Activated T-helper 1 cell treated with Interleukin-2 at 50 U/mL for 16 hours (primary cell): ENCODE measurements around the gene BRSK2.

Source experiments
- DNase-seq: peaks from one replicate; pipeline ENCODE4 v3.0.0-alpha.2; 2020; ENCODE audit warnings: low read depth

Gene BRSK2

DNA sequence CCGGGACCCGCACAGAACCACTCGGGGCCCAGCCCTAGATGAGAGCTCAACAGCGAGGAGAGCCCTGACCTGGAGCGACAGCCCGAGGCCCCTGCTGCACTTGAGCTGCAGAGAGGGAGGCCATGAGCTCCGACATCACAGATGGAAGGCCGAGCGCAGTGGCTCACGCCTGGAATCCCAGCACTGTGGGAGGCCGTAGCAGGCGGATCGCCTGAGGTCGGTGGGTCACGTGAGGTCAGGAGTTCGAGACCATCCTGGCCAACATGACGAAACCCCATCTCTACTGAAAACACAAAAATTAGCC is 13.8 kb upstream of the BRSK2 start:
- no peak for DNase-seq

DNA sequence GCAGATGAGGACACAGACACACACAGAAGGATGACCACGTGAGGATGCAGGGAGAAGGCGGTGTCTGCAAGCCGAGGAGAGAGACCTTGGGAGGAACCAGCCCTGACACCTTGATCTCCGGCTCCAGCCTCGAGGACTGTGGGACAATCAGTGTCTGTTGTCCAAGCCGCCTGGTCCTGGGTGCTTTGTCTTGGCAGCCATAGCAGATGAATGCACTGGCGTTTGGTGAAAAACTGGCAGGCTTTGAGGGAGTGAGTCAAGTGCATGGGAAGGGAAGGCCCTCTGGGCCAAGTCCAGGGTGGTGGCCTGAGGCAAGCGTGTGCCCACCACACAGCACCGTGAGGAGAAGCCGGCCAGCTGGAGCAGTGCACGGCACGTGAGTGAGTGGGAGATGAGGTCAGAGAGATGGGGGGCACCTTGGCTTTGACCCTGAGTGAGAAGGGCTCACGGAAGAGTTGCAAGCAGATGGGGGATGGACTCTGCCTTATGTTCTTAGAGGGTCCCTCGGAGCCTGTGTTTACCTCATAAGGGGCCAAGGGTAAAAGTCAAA is 12.4 kb upstream of the BRSK2 start:
- no peak for DNase-seq

DNA sequence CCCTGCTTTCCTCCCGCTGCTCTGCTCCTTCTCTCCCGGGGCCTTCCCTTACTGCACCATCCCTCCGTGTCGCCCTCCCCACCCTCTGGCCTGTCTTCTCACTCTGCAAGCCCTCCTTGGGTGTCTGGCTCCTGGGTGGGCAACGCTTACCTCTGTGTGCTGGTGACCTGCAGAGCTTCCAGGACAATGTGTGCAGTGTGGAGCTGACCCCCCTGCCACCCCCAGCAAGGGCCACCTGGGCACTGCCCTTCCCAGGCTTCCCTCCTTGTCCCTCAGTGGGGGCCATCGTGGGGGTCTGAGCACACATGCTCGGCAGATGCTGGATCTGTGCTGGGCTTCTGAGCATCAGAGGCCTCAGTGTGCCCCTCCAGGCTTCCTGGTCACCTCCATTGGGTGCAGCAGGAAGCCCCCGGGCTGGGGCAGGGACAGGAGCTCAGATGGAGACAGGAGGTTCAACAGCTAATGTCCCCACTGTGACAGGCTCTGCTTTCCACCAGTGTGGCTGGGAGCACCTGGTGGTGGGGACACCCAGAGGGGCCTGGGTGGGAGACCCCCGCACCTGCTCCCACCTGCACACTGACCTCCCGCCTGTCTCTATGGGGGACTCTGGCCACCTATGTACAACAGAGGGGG is 7.8 kb upstream of the BRSK2 start:
- no peak for DNase-seq

DNA sequence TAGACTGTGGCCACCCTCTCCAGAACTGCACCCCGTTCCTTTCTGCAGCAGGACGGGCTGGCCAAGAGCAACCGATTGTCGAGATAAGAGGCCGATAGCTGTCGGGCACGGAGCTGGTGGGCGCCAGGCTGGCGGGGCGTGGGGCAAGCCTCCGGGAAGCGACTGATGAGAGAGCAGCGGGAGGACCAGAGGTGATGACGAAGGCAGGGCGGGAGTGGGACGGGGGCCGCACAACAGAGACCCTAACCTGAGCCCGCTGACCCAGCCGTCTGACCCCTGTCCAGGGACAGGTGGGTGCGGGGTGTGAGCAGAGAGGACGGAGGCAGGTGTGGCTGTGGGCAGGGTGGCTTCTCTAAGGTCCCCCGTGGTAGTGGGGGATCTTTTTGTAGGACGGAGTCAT is 7.3 kb upstream of the BRSK2 start:
- DNase-seq, result no peak

DNA sequence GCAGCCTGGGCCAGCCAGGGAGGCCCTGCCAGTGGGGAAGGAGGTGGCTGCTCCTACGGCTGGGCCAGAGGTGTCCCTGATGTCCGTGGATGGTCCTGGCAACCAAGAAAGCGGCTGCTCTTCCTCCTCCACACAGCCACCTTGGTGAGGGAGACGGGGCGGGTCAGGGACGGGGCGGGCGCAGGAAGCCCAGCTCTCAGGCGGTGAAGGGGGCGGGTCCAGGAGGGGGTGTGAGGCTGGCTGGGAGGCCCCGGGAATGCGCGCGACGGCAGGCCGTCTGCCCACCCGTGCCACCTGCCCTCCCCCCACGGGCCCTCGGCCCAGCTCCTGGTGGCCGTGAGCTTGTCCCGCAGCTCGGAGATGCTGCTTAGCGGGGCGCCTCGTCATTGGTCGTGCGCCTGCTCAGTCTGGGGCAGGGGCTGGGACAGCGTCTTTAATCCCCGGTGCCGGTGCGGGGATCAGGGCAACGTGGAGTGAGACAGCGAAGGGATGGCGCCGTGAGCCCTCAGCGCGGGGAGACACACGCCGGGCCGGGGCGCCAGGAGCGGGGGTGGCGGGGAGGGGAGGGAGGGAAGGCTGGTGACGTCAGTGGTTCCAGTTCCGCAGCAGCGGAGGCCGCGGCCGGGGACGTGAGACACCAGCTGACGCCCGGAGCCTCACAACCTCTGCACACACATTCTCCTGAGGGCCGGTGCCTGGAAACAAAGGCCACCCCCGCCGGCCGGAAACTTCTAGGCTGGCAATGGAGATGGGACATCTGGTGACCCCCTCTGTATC is 6.7 kb upstream of the BRSK2 start:
- peak; percentile 62 for DNase-seq

DNA sequence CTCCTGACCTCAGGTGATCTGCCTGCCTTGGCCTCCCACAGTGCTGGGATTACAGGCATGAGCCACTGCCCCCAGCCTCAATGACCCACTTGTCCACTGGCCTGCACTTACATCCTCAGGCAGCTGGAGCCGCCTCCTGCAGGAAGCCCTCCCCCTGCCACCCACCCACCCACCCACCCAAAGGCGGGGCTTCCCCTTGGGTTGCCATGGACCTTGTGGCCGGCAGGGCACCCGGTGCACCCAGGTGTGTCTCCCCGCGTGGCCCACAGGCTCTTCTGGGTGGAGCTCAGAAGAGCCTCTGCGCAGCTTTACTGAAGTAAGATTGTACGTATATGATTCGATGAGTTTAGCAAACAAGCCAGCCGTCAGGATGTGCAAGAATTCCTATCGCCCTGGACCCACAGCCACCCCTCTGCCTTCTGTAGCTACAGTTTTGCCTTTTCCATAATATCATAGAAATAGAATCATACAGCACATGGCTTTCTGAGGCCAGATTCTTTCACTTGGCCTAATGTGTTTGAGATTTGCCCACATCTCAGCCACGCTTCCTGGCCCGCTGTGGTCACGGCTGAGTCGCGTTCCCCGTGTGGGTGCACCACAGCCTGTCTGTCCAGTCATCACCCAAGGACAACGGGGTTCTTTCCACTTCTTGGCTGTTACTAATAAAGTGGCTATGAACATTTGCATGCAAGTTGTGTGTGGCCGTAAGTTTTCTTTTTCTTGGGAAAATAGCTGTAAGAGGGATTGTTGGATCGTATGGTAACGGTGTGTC is 5.3 kb upstream of the BRSK2 start:
- DNase-seq, result no peak

DNA sequence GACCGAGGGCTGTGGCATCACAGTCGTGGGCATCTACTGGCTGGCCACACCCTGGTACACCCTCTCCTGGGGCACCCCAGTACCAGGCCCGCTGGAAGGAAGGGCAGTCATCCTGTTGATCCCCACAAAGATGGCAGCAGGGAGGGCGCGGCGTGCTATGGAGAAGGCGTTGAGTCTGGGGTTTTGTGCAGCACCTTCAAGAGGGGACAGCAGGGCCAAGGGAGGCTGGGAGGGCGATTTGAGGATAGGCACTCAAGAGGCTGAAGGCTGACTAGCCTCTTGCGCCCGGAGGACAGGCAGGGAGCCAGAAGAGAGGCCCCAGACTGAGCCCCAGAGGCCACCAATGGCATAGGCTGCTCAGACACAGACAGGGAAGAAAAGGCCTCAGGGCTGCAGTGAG is 2.2 kb upstream of the BRSK2 start:
- no peak for DNase-seq

DNA sequence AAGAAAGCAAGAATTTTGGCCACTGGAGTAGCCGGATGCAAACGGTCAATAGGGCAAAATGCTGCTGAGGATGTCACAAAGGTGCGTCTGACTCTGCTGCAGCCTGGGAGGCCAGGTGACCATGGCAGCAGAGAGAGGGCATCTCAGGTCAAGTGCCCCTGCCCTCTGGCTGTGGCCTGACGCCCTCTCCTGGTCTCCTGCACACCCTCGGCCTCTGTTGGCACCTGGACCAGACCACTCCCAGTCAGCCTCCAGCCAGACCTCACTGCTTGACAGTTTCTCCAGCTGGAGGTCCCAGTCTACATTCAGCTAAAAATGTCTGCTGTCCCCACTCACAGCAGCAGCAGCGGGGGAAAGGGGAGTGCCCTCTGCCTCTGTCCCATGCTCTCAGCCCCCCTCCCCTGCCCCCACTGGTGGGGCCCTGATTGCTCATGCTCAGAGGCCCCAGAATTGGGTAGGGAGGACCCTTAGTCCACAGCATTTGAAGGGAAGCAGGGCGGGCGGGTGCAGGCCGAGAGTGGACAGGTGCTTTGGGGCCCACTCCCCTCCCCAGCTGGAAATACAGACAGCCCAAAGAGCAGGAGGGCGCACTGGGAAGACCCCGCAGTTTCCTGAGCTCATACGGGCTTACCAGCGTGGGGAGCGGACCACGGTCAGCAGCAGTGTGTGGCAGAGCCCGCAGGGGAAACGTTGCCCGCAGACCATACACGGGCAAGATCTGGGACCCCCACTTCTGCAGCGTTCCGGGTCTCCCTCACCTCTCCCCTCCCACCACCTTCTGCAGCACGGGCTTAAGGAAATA is 1.6 kb upstream of the BRSK2 start:
- DNase-seq, result no peak

DNA sequence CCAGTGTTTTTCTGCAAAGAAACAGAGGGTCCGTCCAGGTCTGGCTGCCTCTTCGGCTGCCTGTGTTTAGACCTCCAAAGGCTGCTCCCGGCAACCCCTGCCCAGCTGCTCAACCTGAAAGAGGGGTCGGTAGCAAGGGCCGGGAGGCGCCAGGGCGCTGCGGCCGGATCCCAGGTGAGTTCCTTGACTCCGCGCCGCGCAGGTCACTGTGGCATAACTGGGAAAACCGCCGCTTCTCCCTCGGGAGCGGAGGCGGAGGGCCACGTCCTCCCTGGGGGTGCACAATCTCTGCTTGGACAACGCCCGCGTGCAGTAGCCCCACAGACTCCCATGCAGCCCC is 1.0 kb upstream of the BRSK2 start:
- DNase-seq, result no peak

DNA sequence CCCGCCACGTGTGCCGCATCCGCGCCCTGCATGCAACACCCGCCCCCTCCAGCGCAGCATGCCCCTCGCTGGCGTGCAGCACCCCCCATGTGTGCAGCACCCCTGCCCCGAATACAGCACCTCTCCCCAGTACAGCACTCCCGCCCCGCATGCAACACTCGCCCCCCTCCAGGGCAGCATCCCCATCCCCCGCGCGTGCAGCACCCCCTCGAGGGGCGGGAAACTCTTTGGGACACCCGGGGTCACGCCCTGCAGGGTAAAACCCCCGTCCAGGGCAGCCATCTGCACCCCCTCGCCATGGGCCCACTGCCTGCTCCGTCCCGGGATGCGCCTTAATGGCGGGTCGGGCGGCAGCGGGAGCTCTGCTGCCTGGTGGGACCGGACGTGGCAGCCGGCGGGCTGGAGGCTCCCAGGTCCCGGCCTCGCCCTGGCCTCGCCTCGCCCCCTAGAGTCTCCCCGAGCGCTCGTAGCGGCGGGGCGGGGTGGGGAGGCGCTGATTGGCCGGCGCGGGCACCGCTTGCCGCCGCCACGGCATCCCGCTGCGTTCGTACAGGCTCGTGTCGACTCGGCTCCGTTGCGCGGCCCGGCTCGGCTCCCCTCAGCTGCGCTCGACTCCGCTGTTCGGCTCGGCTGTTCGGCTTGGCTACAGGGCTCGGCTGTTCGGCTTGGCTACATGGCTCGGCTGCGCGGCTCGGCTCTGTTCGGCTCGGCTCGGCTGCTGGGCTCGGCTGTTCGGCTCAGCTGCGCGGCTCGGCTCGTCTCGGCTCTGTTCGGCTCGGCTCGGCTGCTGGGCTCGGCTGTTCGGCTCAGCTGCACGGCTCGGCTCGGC is 417 bp upstream of the BRSK2 start:
- DNase-seq, result peak; percentile 95

DNA sequence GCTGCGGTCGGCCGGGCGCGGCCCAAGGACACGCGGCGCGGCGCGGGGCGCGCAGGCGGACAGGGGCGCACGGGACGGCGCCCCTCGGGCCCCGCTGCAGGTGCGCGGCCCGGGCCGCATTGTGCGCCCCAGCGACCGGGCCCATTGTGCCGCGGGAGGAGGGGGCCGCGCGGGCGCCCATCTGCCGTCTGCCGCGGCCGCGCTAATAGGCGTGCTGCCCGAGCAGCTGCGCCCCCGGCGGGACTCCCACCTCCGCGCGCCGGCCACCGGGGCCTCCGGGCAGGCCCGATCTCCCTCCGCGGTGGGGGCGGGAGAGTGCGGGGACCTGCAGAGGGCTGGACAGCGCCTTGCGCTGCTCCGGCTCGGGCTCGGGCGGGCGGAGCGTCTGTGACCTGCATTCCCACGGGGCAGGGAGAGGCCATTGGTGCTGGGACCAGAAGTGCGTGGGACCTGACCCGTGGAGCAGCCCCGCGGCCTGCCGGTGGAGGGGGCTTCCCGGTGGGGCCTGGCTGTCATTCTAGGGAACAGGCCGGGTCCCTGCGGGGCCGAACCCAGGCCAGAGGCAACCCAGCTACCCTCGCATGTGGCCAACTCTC is 933 bp downstream of the BRSK2 start:
- DNase-seq, result no peak

DNA sequence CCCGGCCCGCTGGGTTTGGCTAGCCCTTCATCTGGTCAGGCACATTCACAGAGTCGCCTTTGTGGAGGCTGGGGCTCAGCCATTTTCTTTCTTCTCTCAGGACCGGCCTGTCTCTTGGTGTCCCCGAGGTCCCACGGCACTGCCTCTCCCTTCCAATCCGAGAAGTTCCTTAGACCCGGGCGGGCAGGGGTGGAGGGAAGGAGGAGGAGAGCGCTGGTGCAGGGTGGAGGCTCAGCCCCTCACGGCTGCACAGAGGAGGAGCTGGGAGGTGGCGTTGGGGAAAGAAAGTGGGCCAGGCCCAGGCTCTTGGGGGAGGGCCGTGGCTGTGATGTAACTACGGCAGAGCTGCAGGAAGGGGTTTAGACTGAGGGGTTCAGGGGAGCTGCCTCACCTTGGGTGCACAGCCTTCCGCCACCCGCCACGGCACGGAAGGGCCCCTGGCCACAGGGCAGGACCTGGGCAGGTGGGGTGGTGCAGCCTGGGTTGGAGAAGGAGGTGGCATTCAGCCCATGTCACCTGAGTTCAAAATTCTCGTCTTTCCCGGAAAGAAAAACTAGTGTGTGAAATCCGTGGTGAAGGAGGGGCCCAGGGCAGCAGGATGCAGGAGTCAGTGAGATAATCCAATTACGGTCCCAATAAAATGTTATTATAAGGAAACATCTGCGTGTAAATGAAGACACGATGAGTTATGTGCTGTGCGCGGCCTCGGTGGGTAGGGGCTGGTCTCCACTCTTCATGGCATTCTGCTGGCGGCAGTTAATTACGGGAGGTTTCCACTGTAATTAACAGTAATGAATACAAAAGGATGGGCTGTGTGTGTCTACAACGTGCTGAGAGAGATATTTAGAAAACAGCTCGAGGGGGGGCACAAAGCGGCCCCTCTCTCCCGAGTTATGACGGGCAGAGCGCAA is 1.7 kb downstream of the BRSK2 start:
- no peak for DNase-seq

DNA sequence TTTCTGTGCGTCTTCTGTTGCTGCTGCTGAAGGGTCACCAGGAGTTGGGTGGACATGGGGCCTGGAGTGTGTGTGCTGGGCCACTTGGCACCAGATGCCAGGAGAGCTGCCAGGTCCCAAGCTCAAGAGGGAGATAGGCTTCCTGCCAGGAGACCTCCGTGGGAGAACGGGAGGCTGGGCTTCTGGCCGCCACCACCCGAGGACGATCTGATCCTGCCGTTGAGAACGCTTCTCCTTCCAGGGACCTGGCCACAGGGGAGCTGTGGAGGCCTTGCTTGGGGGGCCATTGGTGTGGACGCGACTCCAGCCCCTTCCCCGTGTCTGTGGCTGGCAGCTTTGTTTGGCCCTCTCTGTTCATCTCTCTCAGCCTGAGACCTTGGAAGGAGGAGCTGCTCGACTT is 2.4 kb downstream of the BRSK2 start:
- DNase-seq, result no peak

DNA sequence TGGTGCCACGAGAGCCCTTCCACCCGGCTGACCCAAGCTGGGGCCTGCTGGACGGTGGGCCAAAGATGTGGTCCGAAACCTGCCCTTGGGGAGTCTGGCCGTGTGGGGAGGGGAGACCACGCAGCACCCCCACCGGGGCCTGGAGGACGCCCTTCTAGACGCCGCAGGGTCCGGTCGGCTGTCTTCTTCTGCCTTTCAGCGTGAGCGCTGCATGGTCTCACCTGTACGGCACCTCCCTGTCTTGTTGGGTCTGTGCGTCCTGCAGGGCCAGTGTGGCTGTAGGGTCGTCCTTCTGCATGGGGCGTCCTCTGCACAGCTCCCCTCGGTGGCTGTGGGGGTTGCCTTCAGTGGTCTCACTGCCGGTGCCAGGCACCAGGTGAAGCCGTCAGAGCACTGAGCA is 2.8 kb downstream of the BRSK2 start:
- no peak for DNase-seq

DNA sequence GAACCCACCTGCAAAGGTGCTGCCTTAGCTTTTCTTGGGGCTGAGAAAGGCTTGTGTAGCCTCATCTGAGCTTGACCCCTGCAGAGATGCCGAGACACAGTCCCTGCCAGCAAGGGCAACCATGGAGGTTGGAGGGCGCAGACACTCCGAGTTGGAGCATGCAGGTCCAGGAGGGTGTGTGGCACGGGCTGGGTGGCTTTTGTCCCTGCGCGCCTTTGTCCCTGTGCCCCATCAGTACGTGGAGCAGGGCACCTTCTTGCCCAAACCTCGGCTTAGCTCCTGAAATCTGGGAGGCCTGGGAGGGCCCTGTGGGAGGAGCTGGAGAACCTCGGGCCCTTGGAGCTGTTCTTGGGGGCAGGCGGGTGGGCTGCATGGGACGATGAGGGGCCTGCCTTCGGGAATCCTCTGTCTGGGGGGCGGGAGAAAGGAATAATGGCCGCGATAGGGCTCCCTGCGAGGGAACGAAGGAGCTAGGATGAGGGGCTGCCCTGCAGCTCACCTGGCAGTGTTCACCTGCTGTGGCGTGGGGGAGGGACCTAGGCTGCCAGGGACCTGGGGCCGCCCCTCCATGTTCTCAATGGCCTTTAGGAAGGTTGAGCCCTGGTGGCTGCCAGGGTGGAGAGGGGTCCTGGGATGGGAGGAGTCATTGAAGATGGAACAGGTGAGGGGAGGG is 3.4 kb downstream of the BRSK2 start:
- no peak for DNase-seq

DNA sequence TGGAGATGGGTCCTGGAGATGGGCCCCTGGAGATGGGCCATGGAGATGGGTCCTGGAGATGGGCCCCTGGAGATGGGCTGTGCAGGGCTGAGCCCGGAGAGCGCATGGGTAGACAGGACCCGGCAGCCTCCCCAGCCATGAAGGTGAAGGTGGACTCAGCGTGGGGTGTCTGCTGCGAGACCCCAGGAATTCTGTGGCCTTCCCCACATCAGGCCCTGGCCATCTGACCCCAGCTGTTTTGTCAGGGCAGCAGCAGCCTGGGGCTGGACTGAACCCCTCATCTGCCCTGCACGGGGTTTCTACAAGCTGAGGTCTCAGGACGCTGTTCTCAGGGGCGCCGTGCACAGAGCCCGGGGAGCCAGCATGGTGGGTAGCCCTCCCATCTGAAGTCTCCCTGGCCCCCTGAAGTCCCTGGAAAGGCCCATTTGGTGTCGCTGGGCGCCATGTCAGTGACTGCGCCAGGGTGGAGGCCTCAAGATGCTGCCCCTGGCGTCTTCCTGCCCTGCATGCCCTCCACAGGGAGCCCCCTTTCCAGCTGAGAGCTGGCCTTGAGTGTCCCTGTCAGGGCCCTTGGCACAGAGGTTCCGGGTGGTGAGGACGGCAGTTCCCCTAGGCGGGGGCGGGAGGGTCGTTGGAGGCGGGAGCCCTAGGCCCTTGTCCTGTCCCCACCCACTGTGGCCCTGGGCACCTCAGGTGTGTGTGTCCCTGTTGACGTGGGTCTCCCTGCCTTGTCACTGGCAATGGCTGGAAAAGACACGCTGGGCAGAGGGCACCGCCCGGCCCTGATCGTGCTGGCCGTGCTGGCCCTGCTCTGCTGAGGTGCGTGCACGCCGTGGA is 5.4 kb downstream of the BRSK2 start:
- DNase-seq, result no peak

DNA sequence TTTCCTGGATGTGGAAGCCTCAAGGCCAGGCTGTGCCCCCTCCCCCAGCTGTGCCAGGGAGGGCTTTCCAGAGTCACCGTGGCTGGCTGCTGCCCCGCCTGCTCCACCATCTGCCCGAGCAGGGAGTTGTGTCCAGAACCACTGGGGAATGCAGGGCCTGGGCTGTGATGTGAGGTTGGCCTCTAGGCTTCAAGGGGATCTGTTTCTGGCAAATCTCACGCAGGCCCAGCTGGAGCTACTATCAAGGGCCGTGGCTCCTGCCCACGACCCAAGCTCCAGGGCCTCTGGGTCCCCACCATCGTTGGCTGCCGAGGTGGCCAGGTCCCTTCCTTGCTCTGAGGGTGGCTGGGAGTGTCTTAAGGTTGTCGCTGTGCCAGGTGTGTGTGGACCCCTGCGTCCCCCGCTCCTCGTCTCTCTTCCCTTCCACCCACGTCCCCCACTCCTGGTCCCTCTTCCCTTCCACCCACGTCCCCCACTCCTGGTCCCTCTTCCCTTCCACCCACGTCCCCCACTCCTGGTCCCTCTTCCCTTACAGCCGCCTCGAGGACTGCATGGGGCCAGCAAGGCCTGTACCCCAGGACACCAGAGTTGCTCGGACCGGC is 6.1 kb downstream of the BRSK2 start:
- no peak for DNase-seq

DNA sequence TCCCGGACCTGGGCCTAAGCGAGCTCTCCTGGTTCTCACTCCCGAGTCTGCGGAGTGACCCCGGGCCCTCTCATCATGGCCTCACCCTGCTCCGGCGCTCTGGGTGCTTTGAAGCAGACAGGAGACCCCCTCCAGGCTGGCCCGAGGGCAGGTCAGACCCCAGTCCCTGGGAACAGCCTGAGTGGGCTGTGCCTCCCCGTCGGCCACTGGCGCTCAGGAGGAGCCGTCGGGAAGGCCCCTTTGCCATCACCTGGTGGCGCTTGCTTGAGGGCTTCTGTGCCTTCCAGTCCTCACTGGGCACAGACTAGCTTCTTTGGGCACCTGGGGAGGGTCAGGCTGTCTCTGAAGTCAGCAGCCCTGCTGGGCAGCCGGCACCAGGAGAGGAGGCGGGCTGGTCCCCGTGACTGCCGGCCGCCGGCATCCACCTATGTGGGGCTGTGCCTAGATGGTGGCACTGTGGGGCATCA is 6.7 kb downstream of the BRSK2 start:
- no peak for DNase-seq
